IPS DF 19.7 (cell line): ENCODE data around the gene CCSER2.
"Not testable (repeated sequence)": the region's sequence is repeated elsewhere in the genome, so short reads cannot be mapped to it uniquely, and the experiment has no call there.

Source experiments
- DNase-seq: peaks from one replicate; pipeline ENCODE4 v3.0.0-alpha.2; 2013; ENCODE audit warnings: low read depth, low spot score

The CCSER2 gene, protein sequence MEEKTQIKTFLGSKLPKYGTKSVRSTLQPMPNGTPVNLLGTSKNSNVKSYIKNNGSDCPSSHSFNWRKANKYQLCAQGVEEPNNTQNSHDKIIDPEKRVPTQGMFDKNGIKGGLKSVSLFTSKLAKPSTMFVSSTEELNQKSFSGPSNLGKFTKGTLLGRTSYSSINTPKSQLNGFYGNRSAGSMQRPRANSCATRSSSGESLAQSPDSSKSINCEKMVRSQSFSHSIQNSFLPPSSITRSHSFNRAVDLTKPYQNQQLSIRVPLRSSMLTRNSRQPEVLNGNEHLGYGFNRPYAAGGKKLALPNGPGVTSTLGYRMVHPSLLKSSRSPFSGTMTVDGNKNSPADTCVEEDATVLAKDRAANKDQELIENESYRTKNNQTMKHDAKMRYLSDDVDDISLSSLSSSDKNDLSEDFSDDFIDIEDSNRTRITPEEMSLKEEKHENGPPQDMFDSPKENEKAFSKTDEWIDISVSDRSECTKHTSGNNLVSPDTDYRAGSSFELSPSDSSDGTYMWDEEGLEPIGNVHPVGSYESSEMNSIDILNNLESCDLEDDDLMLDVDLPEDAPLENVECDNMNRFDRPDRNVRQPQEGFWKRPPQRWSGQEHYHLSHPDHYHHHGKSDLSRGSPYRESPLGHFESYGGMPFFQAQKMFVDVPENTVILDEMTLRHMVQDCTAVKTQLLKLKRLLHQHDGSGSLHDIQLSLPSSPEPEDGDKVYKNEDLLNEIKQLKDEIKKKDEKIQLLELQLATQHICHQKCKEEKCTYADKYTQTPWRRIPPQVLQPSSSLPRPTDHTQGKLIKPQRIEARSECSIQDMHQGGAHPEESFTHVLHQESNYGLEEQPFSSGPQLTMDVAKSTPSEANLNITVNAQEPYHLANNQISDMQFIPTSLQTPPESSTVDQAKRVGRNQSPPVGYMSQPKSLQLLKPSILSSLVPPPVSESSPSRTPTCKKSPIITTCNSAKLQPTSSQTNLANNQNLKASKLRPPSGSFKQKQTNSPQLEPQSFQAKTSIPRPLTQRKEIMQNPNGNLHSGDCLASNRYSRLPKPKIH

GRCh38 chr10:84328418-84329195 is at the start of gene CCSER2:
CCSER2 (plus strand) TSS chr10:84328589; CDS start chr10:84371053, 42,464 bp downstream.
- DNase-seq: no peak

DNA sequence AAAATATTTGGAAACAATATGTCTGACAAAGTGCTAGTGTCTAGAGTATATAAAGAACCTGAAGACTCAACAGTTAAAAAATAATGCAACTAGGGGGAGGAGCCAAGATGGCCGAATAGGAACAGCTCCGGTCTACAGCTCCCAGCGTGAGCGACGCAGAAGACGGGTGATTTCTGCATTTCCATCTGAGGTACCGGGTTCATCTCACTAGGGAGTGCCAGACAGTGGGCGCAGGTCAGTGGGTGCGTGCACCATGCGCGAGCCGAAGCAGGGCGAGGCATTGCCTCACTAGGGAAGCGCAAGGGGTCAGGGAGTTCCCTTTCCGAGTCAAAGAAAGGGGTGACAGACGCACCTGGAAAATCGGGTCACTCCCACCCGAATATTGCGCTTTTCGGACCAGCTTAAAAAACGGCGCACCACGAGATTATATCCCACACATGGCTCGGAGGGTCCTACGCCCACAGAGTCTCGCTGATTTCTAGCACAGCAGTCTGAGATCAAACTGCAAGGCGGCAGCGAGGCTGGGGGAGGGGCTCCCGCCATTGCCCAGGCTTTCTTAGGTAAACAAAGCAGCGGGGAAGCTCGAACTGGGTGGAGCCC is 48.4 kb upstream of the CCSER2 start:
- not testable (repeated sequence) for DNase-seq

GRCh38 chr10:84286695-84287094 is 41.7 kb upstream of the CCSER2 start:
- no peak for DNase-seq

DNA sequence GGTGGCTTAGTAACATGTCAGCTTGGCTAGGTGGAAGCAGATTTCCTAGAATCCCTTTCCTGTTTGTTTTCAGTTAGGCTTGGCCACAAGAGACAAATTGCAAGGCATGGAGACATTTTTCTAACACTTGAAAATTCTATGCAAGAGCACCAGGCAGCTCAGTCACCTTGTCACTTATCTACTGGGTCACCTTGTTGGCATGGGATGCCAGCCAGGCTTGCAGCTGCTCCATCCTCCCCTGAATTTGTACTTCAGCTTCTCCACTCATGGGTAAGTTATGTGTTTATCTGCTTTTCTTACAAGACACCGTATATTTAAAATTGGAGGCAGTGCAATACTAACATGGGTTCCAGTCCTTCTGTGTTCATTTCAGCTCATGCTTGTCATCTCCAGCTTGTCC is 40.2 kb upstream of the CCSER2 start:
- no peak for DNase-seq

DNA sequence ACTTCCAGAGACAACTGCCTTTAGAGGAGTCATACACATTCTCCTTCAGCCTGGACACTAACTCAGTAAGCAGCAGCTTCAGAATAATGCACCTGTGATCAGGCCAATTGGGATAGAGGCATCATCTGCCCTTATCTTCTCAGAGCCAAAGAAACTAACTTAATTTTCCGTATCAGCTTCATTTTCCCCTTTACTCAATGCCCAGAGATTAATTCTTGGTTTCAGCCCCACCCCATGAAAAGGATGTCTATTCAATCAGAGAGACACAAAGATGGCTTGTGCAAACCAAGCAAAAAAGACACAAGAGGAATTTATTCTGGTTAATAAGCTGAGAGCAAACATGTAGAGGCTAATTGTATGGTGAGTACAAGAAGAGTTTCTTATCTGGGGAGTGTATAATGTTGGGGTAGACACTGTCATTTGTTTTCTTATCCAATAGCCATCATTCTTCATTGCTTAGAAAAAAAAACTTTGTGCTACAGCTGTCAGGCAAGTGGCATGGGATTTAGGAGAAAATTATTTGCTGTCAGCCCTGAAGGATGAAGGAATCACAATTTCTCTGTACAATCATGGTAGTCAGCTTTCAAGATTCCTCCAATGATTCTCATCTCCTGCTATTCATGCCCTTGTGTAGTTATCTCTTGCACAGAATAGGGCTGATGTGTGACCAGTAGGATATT is 38.7 kb upstream of the CCSER2 start:
- no peak for DNase-seq

DNA sequence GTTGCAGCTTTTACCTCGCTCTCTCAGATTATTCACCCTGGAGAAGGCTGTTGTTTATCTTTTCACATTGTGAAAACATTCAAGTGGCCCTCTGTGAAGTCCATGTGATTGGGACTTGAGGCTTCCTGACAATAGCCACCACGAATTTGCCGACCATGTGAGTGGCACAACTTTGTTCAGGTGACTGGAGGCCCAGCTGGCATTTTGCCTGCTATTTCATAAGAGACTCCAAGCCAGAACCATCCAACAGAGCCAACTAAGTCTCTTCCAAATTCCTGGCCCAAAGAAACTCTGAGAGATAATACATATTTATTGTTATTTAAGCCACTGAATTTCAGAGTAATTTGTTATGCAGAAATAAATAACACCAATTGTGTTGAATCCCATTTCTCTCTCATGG is 38.2 kb upstream of the CCSER2 start:
- DNase-seq: no peak

DNA sequence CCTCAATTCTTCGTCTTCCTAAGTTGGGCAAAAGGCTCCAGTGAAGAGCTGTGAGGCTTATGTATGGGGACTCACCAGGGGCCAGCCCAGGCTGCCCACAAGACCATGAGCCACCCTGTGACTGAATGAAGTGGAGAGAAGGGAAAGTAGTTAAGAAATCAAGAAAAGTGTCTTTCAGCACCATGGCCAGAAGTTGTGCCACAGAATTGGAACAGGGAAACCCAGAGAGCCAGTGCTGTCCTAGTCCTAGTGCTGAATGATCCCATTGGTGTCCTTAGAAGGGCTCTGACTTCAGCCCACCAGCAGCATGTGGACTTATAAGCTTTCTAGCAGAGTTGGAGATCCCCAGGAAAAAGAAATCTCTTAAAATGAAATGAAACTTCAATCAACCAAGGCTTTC is 37.0 kb upstream of the CCSER2 start:
- peak; percentile 70 for DNase-seq

- DNase-seq: no peak
Observed at GRCh38 chr10:84292502-84292901, 35.9 kb upstream of the CCSER2 start.

DNA sequence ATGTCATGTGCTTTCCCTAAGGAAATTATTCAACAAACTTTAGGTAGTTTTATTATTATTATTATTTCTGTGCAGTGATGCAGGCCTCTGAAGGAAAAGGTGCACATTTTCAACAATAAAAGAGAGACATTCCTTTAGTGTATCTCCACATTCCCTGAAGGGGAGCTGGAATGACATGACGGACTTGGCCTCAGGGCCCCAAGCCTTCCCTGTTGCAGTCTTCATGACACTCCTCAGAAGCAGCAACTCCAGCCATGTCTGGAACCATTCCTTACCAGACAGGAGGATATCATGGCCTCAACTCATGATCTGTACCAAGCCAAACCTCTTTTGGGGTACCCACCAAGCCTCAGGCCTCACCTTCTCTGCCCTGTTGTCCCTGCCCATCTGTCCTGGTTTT is 35.2 kb upstream of the CCSER2 start:
- no peak for DNase-seq

- DNase-seq: no peak
Observed at GRCh38 chr10:84293574-84294016, 34.8 kb upstream of the CCSER2 start.

- no peak for DNase-seq
Observed at GRCh38 chr10:84294766-84295447, 33.5 kb upstream of the CCSER2 start.

DNA sequence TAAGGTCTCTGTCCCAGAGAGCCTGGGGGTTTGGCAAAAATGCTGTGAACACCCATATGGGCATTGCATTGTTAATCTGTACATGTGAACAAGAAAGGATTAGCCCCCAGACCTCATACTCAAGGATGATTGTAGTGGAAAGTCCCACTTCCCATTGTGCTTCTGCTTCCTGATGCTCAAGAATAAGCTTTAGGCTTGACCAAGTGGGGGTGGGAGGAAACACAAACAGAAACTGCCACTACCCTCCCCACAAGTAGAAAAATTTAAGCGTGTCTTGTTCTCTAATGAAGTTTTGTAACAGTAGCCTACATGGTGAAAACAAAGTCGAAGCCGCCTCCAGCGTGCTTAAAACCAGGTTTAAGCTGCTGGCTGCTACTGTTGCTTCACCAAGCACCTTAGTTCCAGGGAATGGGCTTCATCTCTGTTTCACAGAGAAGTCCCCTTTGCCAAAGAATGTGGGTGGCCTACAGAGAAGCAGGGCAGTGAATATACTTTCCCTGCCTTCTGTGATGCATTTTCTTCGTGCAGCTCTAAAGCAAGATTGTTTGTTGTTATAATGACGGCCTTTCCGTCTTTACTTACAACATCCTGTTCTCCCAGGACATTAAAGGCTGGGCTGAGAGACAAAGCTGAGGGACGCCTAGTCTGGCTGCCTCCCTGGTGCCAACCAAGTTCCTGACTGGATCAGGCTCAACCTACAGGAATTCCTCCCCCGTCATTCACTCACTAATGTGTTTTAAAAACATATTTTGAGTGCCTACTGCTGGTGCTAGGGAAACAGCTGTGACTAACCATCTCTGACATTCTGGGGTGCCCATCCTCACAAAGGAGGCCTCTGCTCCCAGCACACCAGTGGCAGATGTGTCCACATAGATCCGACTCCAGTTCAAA is 32.1 kb upstream of the CCSER2 start:
- DNase-seq: peak; percentile 57

- DNase-seq: no peak
Observed at GRCh38 chr10:84298057-84298456, 30.3 kb upstream of the CCSER2 start.

DNA sequence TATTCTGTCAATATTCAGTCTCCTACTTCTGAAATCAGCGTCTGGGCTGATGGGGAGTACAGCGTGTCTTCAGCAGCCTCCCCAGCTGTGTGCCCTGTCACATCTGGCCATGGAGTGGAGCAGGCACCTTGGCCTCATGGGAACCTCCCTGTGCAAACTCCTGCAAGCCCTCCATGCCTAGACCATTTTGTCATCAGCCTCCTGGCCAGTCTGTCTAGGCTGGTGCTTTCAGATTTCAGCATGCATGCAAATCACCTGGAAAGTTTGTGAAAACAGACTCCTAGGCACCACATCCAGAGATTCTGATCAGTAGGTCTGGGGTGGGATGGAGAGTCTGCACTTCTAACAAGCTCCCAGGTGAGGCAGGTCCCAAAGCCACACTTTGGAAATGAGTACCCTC is 26.2 kb upstream of the CCSER2 start:
- DNase-seq: no peak

GRCh38 chr10:84306751-84307384 is 21.5 kb upstream of the CCSER2 start:
- DNase-seq: no peak

DNA sequence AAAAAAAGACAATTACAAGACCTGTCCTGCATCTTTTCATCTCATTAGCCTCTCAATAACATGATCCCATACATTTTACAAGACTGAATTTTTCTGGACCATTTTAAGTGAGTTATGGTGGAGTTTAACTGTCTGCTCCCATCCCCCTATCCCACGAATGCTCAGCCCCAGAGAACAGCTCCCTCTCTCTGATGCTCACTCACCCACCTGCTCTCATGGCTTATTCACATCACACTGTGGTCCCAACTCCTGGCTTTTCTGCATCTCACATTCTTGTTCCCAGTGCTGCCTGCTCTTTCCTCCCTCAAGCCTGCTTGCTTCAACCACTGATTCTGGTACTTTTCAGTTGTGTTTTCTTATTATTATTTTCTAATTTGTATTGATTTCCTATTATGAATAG is 20.4 kb upstream of the CCSER2 start:
- DNase-seq: no peak

DNA sequence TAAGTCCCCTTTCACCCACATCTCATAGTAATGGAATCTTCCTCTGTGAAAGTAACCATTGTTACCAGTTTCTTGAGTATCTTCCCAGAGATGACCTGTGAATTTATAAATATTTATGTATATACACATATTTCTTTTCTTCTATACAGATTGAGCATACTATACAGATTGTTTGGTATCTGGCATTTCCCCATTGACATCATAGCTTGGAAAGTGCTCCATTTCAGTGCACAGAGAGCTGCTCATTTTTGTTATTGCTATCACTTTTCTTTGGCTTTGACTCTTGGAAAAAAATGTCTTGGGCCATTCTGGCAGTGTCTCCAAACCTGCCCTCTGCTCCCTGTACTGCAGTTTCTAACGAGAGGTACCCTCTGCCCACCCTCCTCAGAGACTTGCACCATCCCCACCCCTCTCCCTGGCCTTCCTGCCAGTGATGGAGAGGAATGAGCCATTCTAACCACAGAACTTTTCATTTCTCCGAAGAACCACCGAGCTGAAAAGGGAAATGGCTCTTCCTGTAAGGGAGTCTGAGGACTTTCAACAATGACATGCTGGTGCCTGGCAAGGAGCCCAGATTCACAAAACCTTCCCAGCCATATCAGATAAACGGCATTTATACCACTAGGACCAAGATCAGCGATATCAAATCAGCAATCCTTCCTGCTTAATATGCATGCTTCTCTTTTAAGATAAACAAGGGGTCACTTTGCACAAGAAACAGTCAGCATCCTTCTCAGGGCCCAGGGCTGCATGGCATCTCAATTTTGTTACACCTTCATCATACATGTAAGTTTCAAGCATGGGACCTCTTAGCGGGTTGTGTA is 19.7 kb upstream of the CCSER2 start:
- DNase-seq: no peak

GRCh38 chr10:84310470-84310869 is 17.9 kb upstream of the CCSER2 start:
- DNase-seq: no peak
